GM12878 (cell line): ENCODE measurements around the gene TRAPPC12. TPM values are rescaled to one million over a fixed set of nuclear protein-coding genes. Genes with fewer than 3 reads are reported as not detected.

Experiments used
- E4F1 ChIP-seq: fragments of 450-650 bp; IDR thresholded peaks from 2 replicates; pipeline ENCODE4 v1.6.1; 2018; ENCODE audit warnings: borderline replicate concordance, mild to moderate bottlenecking; ENCODE audit not compliant: partially characterized antibody
- IKZF1 ChIP-seq: fragments of 450-650 bp; conservative IDR thresholded peaks from 2 replicates; pipeline ENCODE4 v1.6.1; 2017; ENCODE audit warnings: antibody characterized with exemption, mild to moderate bottlenecking
- IKZF2 ChIP-seq, 2 experiments: fragments of 450-650 bp; IDR thresholded peaks; 2 replicates each; pipeline ENCODE4 v1.6.1; 2017; ENCODE audit warnings: mild to moderate bottlenecking in 2 of 2, moderate library complexity in 2 of 2
- JUNB ChIP-seq: IDR thresholded peaks from 2 replicates; pipeline ENCODE4 v1.6.1; 2016; ENCODE audit warnings: antibody characterized with exemption, mild to moderate bottlenecking
- KAT2A ChIP-seq: conservative IDR thresholded peaks from 2 replicates; pipeline ENCODE4 v1.6.1; 2011; ENCODE audit warnings: low read depth, low read length; ENCODE audit not compliant: control insufficient read depth
- KLF5 ChIP-seq: fragments of 450-650 bp; IDR thresholded peaks from 2 replicates; pipeline ENCODE4 v1.6.1; 2014; ENCODE audit warnings: mild to moderate bottlenecking; ENCODE audit not compliant: partially characterized antibody
- PAX5 ChIP-seq: IDR thresholded peaks from 2 replicates; pipeline ENCODE4 v1.6.1; 2011; ENCODE audit warnings: low read depth, low read length, borderline replicate concordance
- RBBP5 ChIP-seq: fragments of 200-600 bp; sonication (generic); conservative IDR thresholded peaks from 2 replicates; pipeline ENCODE4 v1.6.1; 2016
- SREBF2 ChIP-seq: IDR thresholded peaks from 2 replicates; pipeline ENCODE4 v1.6.1; 2012; ENCODE audit warnings: mild to moderate bottlenecking, low read length
- ZNF207 ChIP-seq: fragments of 450-650 bp; IDR thresholded peaks from 2 replicates; pipeline ENCODE4 v1.6.1; 2014; ENCODE audit warnings: antibody characterized with exemption, mild to moderate bottlenecking, borderline replicate concordance
- ZNF24 ChIP-seq: fragments of 450-650 bp; IDR thresholded peaks from 2 replicates; pipeline ENCODE4 v1.6.1; 2017; ENCODE audit warnings: antibody characterized with exemption, mild to moderate bottlenecking
- ZNF687 ChIP-seq: fragments of 450-650 bp; IDR thresholded peaks from 2 replicates; pipeline ENCODE4 v1.6.1; 2017; ENCODE audit warnings: mild to moderate bottlenecking, moderate library complexity
- polyA plus RNA-seq, 11 experiments: library from polyadenylated mRNA; depleted of rRNA in 4 of 11; unstranded in 6 of 11; stranded (reverse) in 5 of 11; fragments of >200 nt; fragmentation: Nextera tagmentation in 4 of 11; fragmentation: Illumina TruSeq in 1 of 11; extraction: Ambion mirVana in 4 of 11; extraction: Trizol in 1 of 11; gene quantifications; 1 replicate in 1 of 11; 2 replicates in 10 of 11; pipeline versions ENCODE4 v1.2.1 to v1.2.3, GENCODE V29; 2011 to 2016; ENCODE audit warnings: inconsistent platforms in 2 of 11, missing spikeins in 2 of 11, low read depth in 1 of 11
- total RNA-seq, 4 experiments: library from RNA; depleted of rRNA in 3 of 4; stranded (reverse); fragments of >200 nt in 3 of 4; fragmentation: Illumina TruSeq in 1 of 4; extraction: Trizol in 1 of 4; gene quantifications; 2 replicates each; pipeline versions ENCODE4 v1.2.1 to v1.2.3, GENCODE V29; 2013 to 2021
- TF ChIP-seq, protein P1 (sequence below), 3 experiments: IDR thresholded peaks in 2 of 3; conservative IDR thresholded peaks in 1 of 3; 2 replicates each; pipeline ENCODE4 v1.5.1; 2011; ENCODE audit warnings: low read depth in 3 of 3, low read length in 3 of 3, mild to moderate bottlenecking in 3 of 3, control low read depth in 2 of 3, moderate library complexity in 2 of 3, inconsistent platforms in 1 of 3, mixed read lengths in 1 of 3; ENCODE audit not compliant: control insufficient read depth in 2 of 3, insufficient read depth in 1 of 3; ENCODE audit errors: extremely low read depth in 1 of 3
- TF ChIP-seq, protein P2 (sequence below): fragments of 450-650 bp; IDR thresholded peaks from 2 replicates; pipeline ENCODE4 v1.6.1; 2017; ENCODE audit warnings: antibody characterized with exemption, mild to moderate bottlenecking, moderate library complexity

TRAPPC12 gene
- total and polyA plus RNA-seq, 10 of the 15 experiments (the other 5 are each of a cell fraction or from before 2014, with no cell fraction given): 8.6 to 77.1 (median 37.4) TPM

- TF ChIP-seq, protein P1, sequence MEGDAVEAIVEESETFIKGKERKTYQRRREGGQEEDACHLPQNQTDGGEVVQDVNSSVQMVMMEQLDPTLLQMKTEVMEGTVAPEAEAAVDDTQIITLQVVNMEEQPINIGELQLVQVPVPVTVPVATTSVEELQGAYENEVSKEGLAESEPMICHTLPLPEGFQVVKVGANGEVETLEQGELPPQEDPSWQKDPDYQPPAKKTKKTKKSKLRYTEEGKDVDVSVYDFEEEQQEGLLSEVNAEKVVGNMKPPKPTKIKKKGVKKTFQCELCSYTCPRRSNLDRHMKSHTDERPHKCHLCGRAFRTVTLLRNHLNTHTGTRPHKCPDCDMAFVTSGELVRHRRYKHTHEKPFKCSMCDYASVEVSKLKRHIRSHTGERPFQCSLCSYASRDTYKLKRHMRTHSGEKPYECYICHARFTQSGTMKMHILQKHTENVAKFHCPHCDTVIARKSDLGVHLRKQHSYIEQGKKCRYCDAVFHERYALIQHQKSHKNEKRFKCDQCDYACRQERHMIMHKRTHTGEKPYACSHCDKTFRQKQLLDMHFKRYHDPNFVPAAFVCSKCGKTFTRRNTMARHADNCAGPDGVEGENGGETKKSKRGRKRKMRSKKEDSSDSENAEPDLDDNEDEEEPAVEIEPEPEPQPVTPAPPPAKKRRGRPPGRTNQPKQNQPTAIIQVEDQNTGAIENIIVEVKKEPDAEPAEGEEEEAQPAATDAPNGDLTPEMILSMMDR (IDR thresholded peaks at IDR 0.05 in 2 of 3, conservative IDR thresholded peaks at IDR 0.05 in 1 of 3; ENCODE audit: control insufficient read depth in 2 of 3, extremely low read depth in 1 of 3, insufficient read depth in 1 of 3, low read depth in 3 of 3, low read length in 3 of 3): no peak
- TF ChIP-seq, protein P2, sequence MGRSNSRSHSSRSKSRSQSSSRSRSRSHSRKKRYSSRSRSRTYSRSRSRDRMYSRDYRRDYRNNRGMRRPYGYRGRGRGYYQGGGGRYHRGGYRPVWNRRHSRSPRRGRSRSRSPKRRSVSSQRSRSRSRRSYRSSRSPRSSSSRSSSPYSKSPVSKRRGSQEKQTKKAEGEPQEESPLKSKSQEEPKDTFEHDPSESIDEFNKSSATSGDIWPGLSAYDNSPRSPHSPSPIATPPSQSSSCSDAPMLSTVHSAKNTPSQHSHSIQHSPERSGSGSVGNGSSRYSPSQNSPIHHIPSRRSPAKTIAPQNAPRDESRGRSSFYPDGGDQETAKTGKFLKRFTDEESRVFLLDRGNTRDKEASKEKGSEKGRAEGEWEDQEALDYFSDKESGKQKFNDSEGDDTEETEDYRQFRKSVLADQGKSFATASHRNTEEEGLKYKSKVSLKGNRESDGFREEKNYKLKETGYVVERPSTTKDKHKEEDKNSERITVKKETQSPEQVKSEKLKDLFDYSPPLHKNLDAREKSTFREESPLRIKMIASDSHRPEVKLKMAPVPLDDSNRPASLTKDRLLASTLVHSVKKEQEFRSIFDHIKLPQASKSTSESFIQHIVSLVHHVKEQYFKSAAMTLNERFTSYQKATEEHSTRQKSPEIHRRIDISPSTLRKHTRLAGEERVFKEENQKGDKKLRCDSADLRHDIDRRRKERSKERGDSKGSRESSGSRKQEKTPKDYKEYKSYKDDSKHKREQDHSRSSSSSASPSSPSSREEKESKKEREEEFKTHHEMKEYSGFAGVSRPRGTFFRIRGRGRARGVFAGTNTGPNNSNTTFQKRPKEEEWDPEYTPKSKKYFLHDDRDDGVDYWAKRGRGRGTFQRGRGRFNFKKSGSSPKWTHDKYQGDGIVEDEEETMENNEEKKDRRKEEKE: no peak
- no peak for TF ChIP-seq IKZF2 (IDR thresholded peaks at IDR 0.05)
- no peak for TF ChIP-seq SREBF2
- TF ChIP-seq E4F1: no peak
- no peak for TF ChIP-seq ZNF207
- no peak for TF ChIP-seq PAX5
- no peak for TF ChIP-seq KAT2A
- peak; percentile 89; the same call in 1 of the 2 replicates for TF ChIP-seq ZNF687
- TF ChIP-seq ZNF24: no peak
- TF ChIP-seq RBBP5: no peak
- no peak for TF ChIP-seq JUNB
- peak; percentile 100 for TF ChIP-seq IKZF1
- TF ChIP-seq KLF5: no peak
These were observed 139.2 kb downstream of the TRAPPC12 start (continued) for GRCh38 chr2:3518496-3519254.
